ENCODE data around the gene SNRPA. TPM values are rescaled to one million over a fixed set of nuclear protein-coding genes. Genes with fewer than 3 reads are reported as not detected.

SNRPA gene
- total RNA-seq, 1 donor from 2014 or later: 72.7 TPM

- intact Hi-C loops (cut with DNase I): no loop called here
- Histone ChIP-seq H3K4me3 (no peak overlapping the region), H3K4me1 (no peaks in the 10 kb centered on the region), H3K27me3 (no peaks in the 10 kb centered on the region), H3K27ac (no peak overlapping the region), H3K9me3 (no peaks in the 10 kb centered on the region), H3K36me3 (peaks cover 0 to 67% of the 10 kb centered on the region in 2 donors)
- no peak for TF ChIP-seq POLR2AphosphoS5 (IDR thresholded peaks at IDR 0.05; ENCODE audit: insufficient read depth in 1 of 2, low read depth in 1 of 2)
- TF ChIP-seq CTCF (IDR thresholded peaks at IDR 0.05): no peak
- no peak for TF ChIP-seq POLR2A (IDR thresholded peaks at IDR 0.05)
- no peak for DNase-seq (ENCODE audit: extremely low spot score in 2 of 2)
These were observed 46.3 kb upstream of the SNRPA start for GRCh38 chr19:40704491-40705361.

DNA sequence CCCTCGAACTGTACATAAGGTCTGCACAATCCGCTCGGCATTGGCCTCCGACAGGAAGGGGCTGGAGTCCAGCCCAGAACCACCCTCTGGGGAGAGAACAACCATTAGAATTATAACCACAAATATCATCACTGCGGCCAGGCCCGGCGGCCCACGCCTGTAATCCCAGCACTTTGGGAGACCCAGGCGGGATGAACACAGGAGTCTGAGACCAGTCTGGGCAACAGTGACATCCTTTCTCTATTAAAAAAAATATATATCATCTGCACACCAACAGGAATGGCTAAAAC lies 45.7 kb upstream of the SNRPA start:
- intact Hi-C loops (cut with DNase I): no loop called here
- no peak overlapping the region for H3K27ac ChIP-seq
- H3K4me1 ChIP-seq: no peaks in the 10 kb centered on the region
- DNase-seq (ENCODE audit: extremely low spot score in 2 of 2): no peak
- TF ChIP-seq CTCF (IDR thresholded peaks at IDR 0.05) (no peak), POLR2AphosphoS5 (IDR thresholded peaks at IDR 0.05; ENCODE audit: insufficient read depth in 1 of 2, low read depth in 1 of 2) (no peak), POLR2A (IDR thresholded peaks at IDR 0.05) (no peak)
- no peak overlapping the region for H3K4me3 ChIP-seq
- H3K36me3 ChIP-seq: peaks cover 0 to 69% of the 10 kb centered on the region in 2 donors
- H3K27me3 ChIP-seq: no peaks in the 10 kb centered on the region
- H3K9me3 ChIP-seq: no peaks in the 10 kb centered on the region

GRCh38 chr19:40705950-40706619 lies 44.9 kb upstream of the SNRPA start:
- intact Hi-C loops (cut with DNase I): no loop called here
- Histone ChIP-seq H3K36me3 (peaks cover 0 to 65% of the 10 kb centered on the region in 2 donors), H3K4me1 (no peaks in the 10 kb centered on the region), H3K9me3 (no peaks in the 10 kb centered on the region), H3K27ac (no peak overlapping the region), H3K4me3 (no peak overlapping the region), H3K27me3 (no peaks in the 10 kb centered on the region)
- TF ChIP-seq CTCF (IDR thresholded peaks at IDR 0.05) (no peak), POLR2AphosphoS5 (IDR thresholded peaks at IDR 0.05; ENCODE audit: insufficient read depth in 1 of 2, low read depth in 1 of 2) (no peak)
- DNase-seq (ENCODE audit: extremely low spot score in 2 of 2): no peak

DNA sequence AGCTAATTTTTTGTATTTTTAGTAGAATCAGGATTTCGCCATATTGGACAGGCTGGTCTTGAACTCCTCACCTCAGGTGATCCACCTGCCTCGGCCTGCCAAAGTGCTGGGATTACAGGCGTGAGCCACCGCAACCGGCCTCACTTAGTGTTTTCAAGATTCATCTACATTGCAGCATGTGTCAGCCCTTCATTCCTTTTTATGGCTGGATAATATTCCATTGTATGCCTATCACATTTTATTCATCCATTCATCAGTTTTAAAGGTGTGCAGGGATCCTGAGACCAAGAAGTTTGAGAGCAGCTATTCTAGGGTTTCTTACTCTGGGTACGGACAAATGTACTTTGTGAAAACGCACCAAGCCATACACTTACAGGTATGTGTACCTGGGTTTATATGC lies 43.4 kb upstream of the SNRPA start:
- Histone ChIP-seq H3K4me3 (no peak overlapping the region), H3K27ac (no peak overlapping the region), H3K9me3 (no peaks in the 10 kb centered on the region), H3K36me3 (peaks cover 0 to 55% of the 10 kb centered on the region in 2 donors), H3K27me3 (no peaks in the 10 kb centered on the region), H3K4me1 (no peaks in the 10 kb centered on the region)
- no peak for DNase-seq (ENCODE audit: extremely low spot score in 2 of 2)
- intact Hi-C loops (cut with DNase I): no loop called here
- no peak for TF ChIP-seq POLR2AphosphoS5 (IDR thresholded peaks at IDR 0.05; ENCODE audit: insufficient read depth in 1 of 2, low read depth in 1 of 2)
- TF ChIP-seq CTCF (IDR thresholded peaks at IDR 0.05): no peak
- TF ChIP-seq POLR2A (IDR thresholded peaks at IDR 0.05): no peak

- no peak overlapping the region for H3K27ac ChIP-seq
- H3K4me3 ChIP-seq: no peak overlapping the region
- DNase-seq (ENCODE audit: extremely low spot score in 2 of 2): no peak
- no peaks in the 10 kb centered on the region for H3K27me3 ChIP-seq
- no peaks in the 10 kb centered on the region for H3K9me3 ChIP-seq
- TF ChIP-seq POLR2AphosphoS5 (IDR thresholded peaks at IDR 0.05; ENCODE audit: insufficient read depth in 1 of 2, low read depth in 1 of 2) (no peak), POLR2A (IDR thresholded peaks at IDR 0.05) (no peak), CTCF (IDR thresholded peaks at IDR 0.05) (no peak)
- intact Hi-C loops (cut with DNase I): no loop called here
- peaks cover 19% of the 10 kb centered on the region for H3K4me1 ChIP-seq
- peaks cover 0 to 49% of the 10 kb centered on the region in 2 donors for H3K36me3 ChIP-seq
These were observed 41.2 kb upstream of the SNRPA start for GRCh38 chr19:40709817-40710216.
